HG03521 (cell line): ENCODE data around the gene C2orf68.
A peak's percentile ranks its signal among the peaks of the same experiment; 100 is the strongest.
"Not testable (repeated sequence)": the region's sequence is repeated elsewhere in the genome, so short reads cannot be mapped to it uniquely, and the experiment has no call there.

Experiments used
- ATAC-seq: cut with Tn5 transposase; IDR thresholded peaks from one replicate; pipeline ENCODE4 v1.9.1; 2021; ENCODE audit warnings: mild to moderate bottlenecking, moderate library complexity; ENCODE audit not compliant: unreplicated experiment

C2orf68 gene

GRCh38 chr2:85600951-85601770 is 10.7 kb downstream of the C2orf68 start:
- ATAC-seq, result no peak

DNA sequence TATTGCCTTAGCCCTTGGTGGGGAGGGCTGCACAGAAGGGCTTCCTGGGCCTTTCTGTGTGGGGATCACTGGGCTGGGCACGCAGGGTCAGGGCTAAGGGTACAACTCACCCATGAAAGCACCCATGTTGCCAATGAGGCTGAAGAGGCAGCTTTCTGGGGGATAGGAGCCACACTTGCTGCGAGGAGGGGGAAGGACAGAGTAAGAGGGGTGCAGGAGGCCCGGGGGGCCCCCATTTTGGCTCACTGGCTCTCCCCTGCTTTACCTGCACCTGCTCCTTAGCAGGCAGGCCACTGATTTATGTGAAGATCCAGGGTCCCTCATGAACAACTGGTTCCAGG is 11.7 kb downstream of the C2orf68 start:
- no peak for ATAC-seq

DNA sequence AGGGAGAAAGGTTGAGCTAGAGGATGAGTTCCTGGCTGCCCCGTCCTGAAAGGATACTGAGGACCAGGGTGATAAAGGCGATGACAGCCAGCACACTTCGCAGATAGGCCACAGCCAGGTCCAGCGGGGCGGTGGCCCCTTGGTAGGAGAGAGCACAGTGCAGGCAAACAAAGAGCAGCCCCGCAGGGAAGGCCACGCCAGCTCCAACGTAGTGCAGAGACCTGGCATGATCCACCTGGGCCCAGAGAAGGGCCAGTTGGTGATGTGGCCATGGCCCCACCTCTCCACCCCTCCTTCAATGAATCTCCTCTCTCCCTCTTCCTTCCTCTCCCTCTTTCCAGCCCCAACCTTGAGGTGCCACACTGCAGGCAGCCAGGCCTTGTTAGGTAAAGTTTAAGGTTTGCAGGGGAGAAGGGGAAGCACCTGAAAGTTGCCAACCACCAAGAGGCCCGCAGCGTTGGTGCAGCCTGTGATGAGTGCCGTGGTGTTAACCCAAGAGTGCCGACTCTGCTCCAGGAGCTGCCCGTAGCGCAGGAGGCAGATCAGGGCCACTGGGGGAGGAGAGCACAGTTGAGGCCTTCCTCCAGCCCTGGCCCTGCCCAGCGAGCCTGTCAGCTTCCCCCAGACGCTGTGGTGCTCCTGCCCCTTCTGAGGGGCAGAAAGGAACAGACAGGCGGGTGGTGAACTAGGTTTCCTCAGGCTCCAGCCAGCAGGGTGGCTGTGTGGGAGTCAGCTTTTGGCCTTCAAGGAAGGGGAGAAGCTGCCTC is 12.2 kb downstream of the C2orf68 start:
- no peak for ATAC-seq

GRCh38 chr2:85598594-85599340 is 13.1 kb downstream of the C2orf68 start:
- no peak for ATAC-seq

- no peak for ATAC-seq
Observed at GRCh38 chr2:85597241-85597640, 14.6 kb downstream of the C2orf68 start.

- no peak for ATAC-seq
Observed at GRCh38 chr2:85596486-85597143, 15.3 kb downstream of the C2orf68 start.

DNA sequence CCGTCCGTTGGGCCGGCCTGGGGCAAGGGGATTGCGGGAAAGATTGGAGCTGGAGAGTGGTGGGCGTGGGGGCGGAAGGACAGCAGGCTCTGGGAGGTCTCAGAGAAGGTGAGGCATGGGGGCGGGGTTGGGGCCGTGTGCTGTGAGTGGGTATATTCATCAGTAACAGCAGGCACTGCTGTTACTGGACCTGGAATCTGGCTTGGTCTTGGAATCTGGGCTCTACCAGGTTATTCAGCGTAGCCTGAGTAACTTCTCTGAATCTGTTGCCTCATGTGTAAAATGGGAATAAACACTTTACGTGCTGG is 15.9 kb downstream of the C2orf68 start:
- ATAC-seq, result peak; percentile 11

- ATAC-seq, result peak; percentile 98
Observed at GRCh38 chr2:85595301-85596025, 16.4 kb downstream of the C2orf68 start, which contains the start of gene RNF181. Gene RNF181, plus strand, starts transcription at chr2:85595745. Its CDS starts 19 bp downstream, at chr2:85595764.

- ATAC-seq, result no peak
Observed at GRCh38 chr2:85594715-85595300, 17.1 kb downstream of the C2orf68 start.

DNA sequence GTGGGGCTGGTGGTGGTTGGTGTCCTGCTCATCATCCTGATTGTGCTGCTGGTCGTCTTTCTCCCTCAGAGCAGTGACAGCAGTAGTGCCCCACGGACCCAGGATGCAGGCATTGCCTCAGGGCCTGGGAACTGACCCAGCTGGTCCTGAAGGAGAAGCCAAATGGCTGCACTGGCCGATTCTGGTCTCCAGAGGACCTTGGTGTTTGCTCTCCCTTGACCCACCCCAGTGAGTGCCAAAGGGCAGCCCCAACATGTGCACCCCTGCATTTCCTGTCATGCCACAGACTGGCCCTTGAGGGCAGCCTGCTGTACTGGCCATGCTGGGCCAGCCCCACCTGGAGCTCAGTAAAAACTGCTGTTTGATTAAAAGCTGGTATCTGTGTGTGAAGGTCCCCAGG is 18.8 kb downstream of the C2orf68 start:
- no peak for ATAC-seq

DNA sequence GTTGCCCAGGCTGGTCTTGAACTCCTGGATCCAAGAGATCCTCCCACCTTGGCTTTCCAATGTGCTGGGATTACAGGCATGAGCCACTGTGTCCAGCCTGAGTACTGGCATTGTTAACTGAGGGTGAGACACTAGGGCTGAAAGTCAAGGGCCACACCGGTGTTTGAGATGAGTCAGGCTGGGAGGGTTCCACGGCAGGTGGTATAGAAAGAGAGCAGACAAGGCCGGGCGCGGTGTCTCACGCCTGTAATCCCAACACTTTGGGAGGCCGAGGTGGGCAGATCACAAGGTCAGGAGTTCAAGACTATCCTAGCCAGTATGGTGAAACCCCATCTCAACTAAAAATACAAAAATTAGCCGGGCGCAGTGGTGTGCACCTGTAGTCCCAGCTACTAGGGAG is 19.6 kb downstream of the C2orf68 start:
- not testable (repeated sequence) for ATAC-seq

GRCh38 chr2:85591563-85591962 is 20.3 kb downstream of the C2orf68 start:
- no peak for ATAC-seq

DNA sequence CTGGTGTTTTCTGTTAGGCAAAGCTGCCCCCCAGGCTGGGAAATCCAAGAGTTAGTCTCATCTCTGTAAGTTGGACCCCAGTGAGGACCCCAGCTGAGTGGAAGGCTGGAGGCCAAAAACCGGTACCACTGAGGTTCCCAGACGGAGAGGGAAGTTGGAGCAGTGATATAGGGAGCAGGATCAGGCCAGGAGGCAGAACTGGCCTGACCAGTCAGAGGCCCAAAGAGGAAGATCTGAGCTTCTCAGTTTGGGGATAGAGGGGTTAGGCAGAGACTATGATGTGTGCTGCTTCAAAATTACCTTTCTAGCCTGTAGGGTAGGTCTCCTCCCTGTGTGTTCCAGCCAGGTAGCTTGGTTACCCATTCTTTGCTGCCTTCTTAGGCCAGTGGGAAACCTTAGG is 20.9 kb downstream of the C2orf68 start:
- ATAC-seq, result no peak

- ATAC-seq, result no peak
Observed at GRCh38 chr2:85589982-85590791, 21.7 kb downstream of the C2orf68 start.

DNA sequence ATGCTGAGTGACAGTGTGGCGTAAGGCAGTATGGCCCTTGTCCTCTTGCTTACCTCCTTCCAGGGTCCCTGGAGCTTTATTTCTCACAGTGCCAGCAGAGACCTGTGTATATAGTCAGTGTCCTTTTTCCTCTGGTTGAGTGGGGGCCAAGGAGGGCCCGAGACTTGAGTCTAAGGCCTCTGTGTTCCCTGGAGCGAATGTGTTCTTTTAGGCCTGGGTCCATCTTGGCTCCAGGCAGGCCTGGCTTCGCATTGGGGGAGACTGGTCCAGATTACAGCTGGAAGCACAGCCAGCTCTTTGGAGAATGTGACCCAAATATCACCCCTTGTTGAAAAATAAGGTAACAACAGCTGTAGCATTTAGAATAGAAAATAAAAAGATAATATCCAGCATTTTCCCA is 22.7 kb downstream of the C2orf68 start:
- no peak for ATAC-seq

GRCh38 chr2:85588645-85589044 is 23.2 kb downstream of the C2orf68 start:
- ATAC-seq, result no peak

DNA sequence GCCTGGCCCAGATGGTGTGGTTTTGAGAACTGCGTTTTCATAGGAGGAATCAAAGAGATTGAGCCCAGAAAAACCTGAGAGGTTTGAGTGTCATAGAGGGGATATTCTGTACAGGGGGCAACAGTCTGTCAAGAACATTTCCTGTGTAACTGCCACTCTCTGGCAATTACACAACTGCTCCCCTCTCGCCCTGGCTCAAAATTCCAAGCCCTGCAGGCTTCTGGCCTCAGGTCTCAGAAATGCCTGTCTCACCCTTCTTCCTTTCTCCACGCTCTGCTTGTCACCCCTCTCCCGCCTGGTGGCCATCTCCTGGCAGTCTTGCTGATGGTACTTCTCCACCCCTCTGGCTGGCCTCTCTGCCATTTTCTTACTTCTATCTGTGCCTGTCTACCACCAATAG is 23.6 kb downstream of the C2orf68 start:
- no peak for ATAC-seq

- ATAC-seq, result no peak
Observed at GRCh38 chr2:85585781-85586105, 26.1 kb downstream of the C2orf68 start.
